22Rv1 (cell line): ENCODE data around the gene DNAH3.

Experiments
- H3K27ac ChIP-seq: fragments of 450-650 bp; 2 replicates; pipeline ENCODE4 v1.5.1; 2017
- CTCF ChIP-seq: fragments of 450-650 bp; IDR thresholded peaks from 2 replicates; pipeline ENCODE4 v1.5.1; 2017; ENCODE audit warnings: mild to moderate bottlenecking
- ZFX ChIP-seq: fragments of 450-650 bp; IDR thresholded peaks from 2 replicates; pipeline ENCODE4 v1.6.1; 2017; ENCODE audit warnings: antibody characterized with exemption, borderline replicate concordance

The DNAH3 gene

DNA sequence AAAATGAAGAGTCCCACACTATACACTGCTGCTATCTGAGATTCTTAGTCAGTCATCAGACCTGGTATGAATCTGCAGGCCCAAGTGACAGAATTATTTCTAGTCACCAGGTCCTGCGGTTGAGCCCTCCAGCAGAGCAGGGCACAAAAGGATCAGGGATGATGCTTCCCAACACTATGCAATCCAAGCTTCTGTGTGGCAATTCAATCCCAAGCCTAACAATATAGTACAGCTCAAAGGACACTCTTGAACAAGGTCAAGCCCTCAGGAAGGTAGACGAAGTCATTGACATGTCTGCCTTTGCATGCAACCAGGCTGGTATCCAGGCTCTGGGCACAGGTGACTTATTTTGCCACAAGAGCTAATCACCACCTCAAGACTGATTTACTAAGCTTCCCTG, 256.3 kb downstream of the DNAH3 start:
- TF ChIP-seq CTCF (no peak), ZFX (no peak)
- H3K27ac ChIP-seq: no peak overlapping the region

DNA sequence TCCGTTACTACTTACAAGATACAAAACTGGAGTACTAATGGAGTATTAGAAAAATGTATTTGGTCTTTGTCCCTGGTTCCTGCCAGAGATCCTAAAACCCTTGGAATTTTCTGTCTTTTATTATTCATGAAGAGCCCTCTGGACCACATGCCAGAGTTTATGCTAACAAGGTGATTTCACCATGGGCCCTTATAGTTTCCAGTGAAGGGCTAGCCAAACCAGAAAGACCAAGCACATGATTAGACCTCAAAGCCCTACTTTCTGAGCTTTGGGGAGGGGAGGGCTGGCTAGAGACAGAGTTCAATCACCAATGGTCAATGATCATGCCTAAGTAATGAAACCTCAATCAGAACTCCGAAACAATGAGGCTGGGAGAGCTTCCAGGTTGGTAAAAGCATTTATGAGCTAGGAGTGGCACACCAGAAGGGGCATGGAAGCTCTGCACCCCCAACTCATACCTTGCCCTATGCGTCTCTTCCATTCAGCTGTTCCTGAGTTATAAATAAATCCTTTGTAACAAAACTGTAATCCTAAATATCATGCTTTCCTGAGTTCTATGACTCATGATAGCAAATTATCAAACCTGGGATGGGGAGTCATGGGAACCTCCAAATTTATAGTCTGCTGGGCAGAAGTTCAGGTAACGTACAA, 260.9 kb downstream of the DNAH3 start:
- H3K27ac ChIP-seq: no peak overlapping the region
- TF ChIP-seq CTCF (no peak), ZFX (no peak)

DNA sequence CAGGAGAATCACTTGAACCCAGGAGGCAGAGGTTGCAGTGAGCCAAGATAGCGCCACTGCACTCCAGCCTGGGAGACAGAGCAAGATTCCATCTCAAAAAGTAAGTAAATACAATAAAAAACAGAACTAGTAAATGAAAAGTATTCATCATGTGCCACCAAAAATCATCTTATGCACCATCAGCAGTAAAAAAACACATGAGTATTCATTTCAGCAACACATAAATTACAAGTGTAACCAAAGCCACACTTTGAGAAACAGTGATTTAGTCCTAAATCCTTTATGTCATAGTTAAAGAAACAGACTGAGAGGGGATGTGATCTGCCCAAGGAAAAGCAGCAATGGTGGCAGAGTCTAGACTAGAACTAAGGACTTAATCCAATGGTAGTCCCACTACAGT, 263.4 kb downstream of the DNAH3 start:
- TF ChIP-seq CTCF: no peak
- TF ChIP-seq ZFX: no peak
- H3K27ac ChIP-seq: no peak overlapping the region

GRCh38 chr16:20886320-20886719, 264.3 kb downstream of the DNAH3 start:
- TF ChIP-seq ZFX (no peak), CTCF (no peak)

DNA sequence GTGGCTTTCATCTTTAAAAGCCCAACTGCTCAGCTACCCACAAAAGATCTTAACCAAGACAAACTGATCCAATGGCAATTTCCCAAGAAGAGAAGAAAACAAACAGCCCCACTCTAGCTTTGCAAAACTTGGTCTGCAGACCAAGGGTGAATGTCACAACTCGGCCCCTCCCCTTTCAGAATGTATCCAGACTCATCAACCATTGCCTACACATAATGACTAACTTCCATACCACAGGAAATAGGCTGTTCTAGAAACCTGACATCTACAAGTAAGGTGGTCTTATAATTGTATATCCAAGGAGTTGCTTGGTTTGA, 266.4 kb downstream of the DNAH3 start:
- TF ChIP-seq CTCF (no peak), ZFX (no peak)
- no peak overlapping the region for H3K27ac ChIP-seq

More at GRCh38 chr16:20886320-20886719, 264.3 kb downstream of the DNAH3 start:
- H3K27ac ChIP-seq: no peak overlapping the region

GRCh38 chr16:20883554-20884239, 266.9 kb downstream of the DNAH3 start:
- no peak overlapping the region for H3K27ac ChIP-seq
- TF ChIP-seq ZFX (no peak), CTCF (no peak)
